NB4 (cell line): ENCODE results near the gene KCNQ5.

Source experiments
- CTCF ChIP-seq: IDR thresholded peaks from one replicate; pipeline ENCODE4 v1.5.1; 2012; ENCODE audit warnings: low read depth, low read length
- MAX ChIP-seq: IDR thresholded peaks from 2 replicates; pipeline ENCODE4 v1.6.1; 2011; ENCODE audit warnings: low read depth, low read length
- POLR2A ChIP-seq: IDR thresholded peaks from 2 replicates; pipeline ENCODE4 v1.6.1; 2011; ENCODE audit warnings: mild to moderate bottlenecking; ENCODE audit not compliant: insufficient read length; ENCODE audit errors: extremely low read depth

DNA sequence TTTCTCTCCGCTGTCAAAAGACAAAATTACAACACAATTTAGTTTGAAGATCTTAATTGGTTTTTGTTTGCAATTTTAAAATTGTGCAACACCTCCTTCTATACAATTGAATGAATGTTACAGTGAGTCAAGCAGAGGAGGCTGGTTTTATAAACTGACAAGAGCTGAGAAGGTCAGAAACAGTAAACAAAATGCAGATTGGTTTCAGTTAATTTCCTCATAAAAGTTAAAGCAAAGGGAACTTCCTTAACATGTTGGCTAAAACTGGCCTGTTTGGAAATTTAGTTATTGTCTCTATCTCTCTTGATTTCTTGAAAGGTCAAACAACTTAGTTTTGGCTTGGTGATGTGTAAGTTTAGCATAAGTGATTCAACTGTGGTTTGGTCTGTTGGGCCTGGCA lies 581.2 kb downstream of the KCNQ5 start:
- TF ChIP-seq CTCF (no peak), POLR2A (no peak), MAX (no peak)
